ENCODE data around the gene CDK2AP2. TPM values are rescaled to one million over a fixed set of nuclear protein-coding genes. Genes with fewer than 3 reads are reported as not detected.
"Not testable (repeated sequence)": the region's sequence is repeated elsewhere in the genome, so short reads cannot be mapped to it uniquely, and the experiment has no call there.

CDK2AP2 gene
- total RNA-seq, 1 donor from 2014 or later, result 27.8 TPM

GRCh38 chr11:67489203-67489884, 18.6 kb downstream of the CDK2AP2 start:
- Mint-ChIP-seq H3K9me3 (ENCODE audit: unreplicated experiment) (no peaks in the 10 kb centered on the region), H3K27me3 (ENCODE audit: unreplicated experiment) (peaks cover 12% of the 10 kb centered on the region), H3K36me3 (ENCODE audit: low read depth, unreplicated experiment) (peaks cover 27% of the 10 kb centered on the region), H3K4me3 (ENCODE audit: unreplicated experiment) (peak overlapping the region; percentile 12), H3K4me1 (ENCODE audit: unreplicated experiment) (peaks cover 9% of the 10 kb centered on the region), H3K27ac (ENCODE audit: unreplicated experiment) (no peak overlapping the region)
- TF ChIP-seq CTCF (IDR thresholded peaks at IDR 0.05; ENCODE audit: unreplicated experiment), result no peak
- no peak for DNase-seq (ENCODE audit: low spot score)

DNA sequence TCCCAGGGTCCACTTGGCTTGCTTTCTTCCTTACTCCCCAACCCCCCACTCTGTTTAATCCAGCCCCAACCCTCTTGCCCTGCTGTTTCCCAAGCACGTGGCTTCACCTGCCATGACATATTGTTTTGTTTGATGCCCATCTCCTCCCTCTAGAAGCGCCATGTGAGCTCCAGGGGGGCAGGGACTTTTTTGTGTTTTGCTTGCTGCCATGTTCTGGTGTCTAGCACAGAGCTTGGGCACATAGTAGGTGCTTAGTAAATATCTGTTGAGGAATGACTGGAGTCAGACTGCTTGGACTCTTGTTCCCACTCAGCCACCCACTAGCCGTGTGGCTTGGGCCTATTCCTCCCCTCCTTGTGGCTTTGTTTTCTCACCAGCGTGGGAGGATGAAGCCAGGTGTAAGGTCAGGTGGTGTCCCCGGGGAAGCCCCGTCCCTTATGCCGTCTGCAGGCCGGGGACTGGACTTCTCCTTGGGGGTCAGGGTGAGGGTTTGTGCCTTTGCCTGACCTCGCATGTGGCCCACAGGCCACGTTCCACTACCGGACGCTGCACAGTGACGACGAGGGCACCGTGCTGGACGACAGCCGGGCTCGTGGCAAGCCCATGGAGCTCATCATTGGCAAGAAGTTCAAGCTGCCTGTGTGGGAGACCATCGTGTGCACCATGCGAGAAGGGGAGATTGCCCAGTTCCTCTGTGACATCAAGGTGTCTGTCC, 21.3 kb downstream of the CDK2AP2 start:
- H3K36me3 Mint-ChIP-seq (ENCODE audit: low read depth, unreplicated experiment), result peaks cover 29% of the 10 kb centered on the region

DNA sequence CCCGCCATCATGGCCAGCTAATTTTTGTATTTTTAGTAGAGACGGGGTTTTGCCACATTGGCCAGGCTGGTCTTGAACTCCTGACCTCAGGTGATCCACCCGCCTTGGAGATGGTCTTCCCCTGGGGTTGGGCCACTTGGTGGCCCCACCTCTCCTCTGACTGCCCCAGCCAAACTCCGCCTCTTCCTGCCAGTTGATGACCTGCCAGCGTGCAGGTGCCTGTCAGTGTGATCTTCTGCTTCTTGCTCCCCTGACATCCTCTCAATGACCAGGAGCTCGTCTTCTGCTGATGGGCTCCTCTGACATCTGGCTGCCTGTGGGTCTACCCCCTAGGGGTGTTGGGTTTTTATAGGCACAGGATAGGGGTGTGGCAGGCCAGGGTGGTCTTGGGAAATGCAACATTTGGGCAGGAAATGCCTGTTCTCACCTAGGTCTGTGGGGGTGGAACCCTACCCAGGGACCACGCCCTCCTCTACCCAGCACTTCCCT, 22.0 kb downstream of the CDK2AP2 start:
- not testable (repeated sequence) for DNase-seq (ENCODE audit: low spot score); H3K9me3 Mint-ChIP-seq (ENCODE audit: unreplicated experiment)
- H3K27me3 Mint-ChIP-seq (ENCODE audit: unreplicated experiment), result peaks cover 16% of the 10 kb centered on the region
- peak overlapping the region; percentile 26 for H3K4me3 Mint-ChIP-seq (ENCODE audit: unreplicated experiment)
- H3K36me3 Mint-ChIP-seq (ENCODE audit: low read depth, unreplicated experiment), result peaks cover 29% of the 10 kb centered on the region
- peaks cover 16% of the 10 kb centered on the region for H3K4me1 Mint-ChIP-seq (ENCODE audit: unreplicated experiment)
- peak overlapping the region; percentile 43 for H3K27ac Mint-ChIP-seq (ENCODE audit: unreplicated experiment)

More for the DNA sequence above, 21.3 kb downstream of the CDK2AP2 start:
- DNase-seq (ENCODE audit: low spot score), result no peak
- no peaks in the 10 kb centered on the region for H3K9me3 Mint-ChIP-seq (ENCODE audit: unreplicated experiment)
- H3K4me1 Mint-ChIP-seq (ENCODE audit: unreplicated experiment), result peaks cover 16% of the 10 kb centered on the region
- H3K27me3 Mint-ChIP-seq (ENCODE audit: unreplicated experiment), result peaks cover 16% of the 10 kb centered on the region
- peak overlapping the region; percentile 26 for H3K4me3 Mint-ChIP-seq (ENCODE audit: unreplicated experiment)
- H3K27ac Mint-ChIP-seq (ENCODE audit: unreplicated experiment), result peak overlapping the region; percentile 43
- no peak for TF ChIP-seq CTCF (IDR thresholded peaks at IDR 0.05; ENCODE audit: unreplicated experiment)

- DNase-seq (ENCODE audit: low spot score), result no peak
- no peak overlapping the region for H3K27ac Mint-ChIP-seq (ENCODE audit: unreplicated experiment)
- no peaks in the 10 kb centered on the region for H3K9me3 Mint-ChIP-seq (ENCODE audit: unreplicated experiment)
- H3K27me3 Mint-ChIP-seq (ENCODE audit: unreplicated experiment), result peaks cover 16% of the 10 kb centered on the region
- peak overlapping the region; percentile 53 for H3K4me3 Mint-ChIP-seq (ENCODE audit: unreplicated experiment)
- no peak for TF ChIP-seq CTCF (IDR thresholded peaks at IDR 0.05; ENCODE audit: unreplicated experiment)
- peaks cover 16% of the 10 kb centered on the region for H3K4me1 Mint-ChIP-seq (ENCODE audit: unreplicated experiment)
- H3K36me3 Mint-ChIP-seq (ENCODE audit: low read depth, unreplicated experiment), result peaks cover 29% of the 10 kb centered on the region
Observed at GRCh38 chr11:67484847-67485311, 23.1 kb downstream of the CDK2AP2 start.

DNA sequence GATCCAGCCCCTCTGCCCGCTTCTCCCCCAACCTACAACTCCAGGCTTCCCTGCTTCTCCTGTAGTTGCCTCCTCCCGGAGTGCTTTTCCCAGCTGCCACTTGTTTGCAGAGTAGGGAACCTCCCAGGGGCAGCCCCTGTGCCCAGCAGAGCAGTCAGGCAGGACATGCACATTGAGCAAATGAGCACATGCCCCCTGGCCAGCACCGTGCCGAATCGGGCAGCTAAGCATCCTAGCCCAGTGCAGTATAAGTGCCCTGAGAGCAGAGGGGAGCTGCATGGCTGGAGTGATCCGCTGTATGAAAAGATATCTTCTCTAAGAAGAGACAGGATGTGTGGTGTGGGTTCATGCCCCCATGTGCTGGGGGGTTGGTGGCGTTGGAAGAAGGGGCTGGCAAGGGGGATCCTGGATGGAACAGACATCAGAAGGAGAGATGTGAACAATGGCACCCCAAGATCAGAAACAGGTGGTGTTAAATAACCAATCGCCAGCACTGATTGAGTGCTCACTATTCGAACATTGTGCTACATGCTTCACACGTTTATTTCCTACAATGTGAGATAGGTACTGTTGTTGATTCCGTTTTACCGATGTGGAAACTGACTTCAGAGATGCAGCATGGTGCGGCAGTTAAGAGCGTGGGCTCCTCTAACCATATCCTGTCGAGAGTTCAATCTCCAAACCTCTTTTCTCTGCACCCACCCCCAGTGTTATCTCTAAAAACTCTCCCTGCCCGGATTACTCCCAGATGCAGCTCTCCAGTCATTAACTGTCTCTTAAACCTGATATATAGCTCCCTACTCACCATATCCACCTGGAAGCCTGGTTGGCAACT, 23.9 kb downstream of the CDK2AP2 start:
- Mint-ChIP-seq H3K4me1 (ENCODE audit: unreplicated experiment) (peaks cover 16% of the 10 kb centered on the region), H3K9me3 (ENCODE audit: unreplicated experiment) (no peaks in the 10 kb centered on the region), H3K36me3 (ENCODE audit: low read depth, unreplicated experiment) (peaks cover 24% of the 10 kb centered on the region), H3K27ac (ENCODE audit: unreplicated experiment) (no peak overlapping the region), H3K27me3 (ENCODE audit: unreplicated experiment) (peaks cover 14% of the 10 kb centered on the region), H3K4me3 (ENCODE audit: unreplicated experiment) (peak overlapping the region; percentile 60)
- DNase-seq (ENCODE audit: low spot score), result no peak
- no peak for TF ChIP-seq CTCF (IDR thresholded peaks at IDR 0.05; ENCODE audit: unreplicated experiment)

Data from endothelial cell (in vitro differentiated cells).